Endothelial cell of umbilical vein (primary cell): Measurements from ENCODE around the gene NCLN. TPM values are rescaled to one million over a fixed set of nuclear protein-coding genes. Genes with fewer than 3 reads are reported as not detected.

Source experiments
- BruUV-seq: library from RNA; stranded (reverse); fragments of 400-500 nt; replicated peaks from 2 replicates; lab custom pipeline; 2021; lab: Mats Ljungman, UMichigan
- CTCF ChIA-PET: fragments of 300-600, 350-600 bp; sonication (Branson Sonifier 250); formaldehyde crosslinking; loops from one replicate; lab custom pipeline; 2021; ENCODE audit warnings: antibody characterized with exemption, inconsistent platforms; lab: Charles Lee
- POLR2A ChIA-PET: fragments of 300-600, 350-600 bp; sonication (Branson Sonifier 250); formaldehyde crosslinking; loops from one replicate; lab custom pipeline; 2021; ENCODE audit warnings: antibody characterized with exemption, inconsistent platforms; lab: Charles Lee
- DNase-seq: peaks from one replicate; pipeline ENCODE4 v3.0.0-alpha.2; 2011; ENCODE audit warnings: low read depth, low spot score
- FAIRE-seq: peaks from 2 replicates; lab custom pipeline; 2011; peaks lifted over from hg19 to GRCh38; lab: Jason Lieb, UNC
- H2AFZ ChIP-seq: 2 replicates; pipeline ENCODE4 v1.6.0; 2012; ENCODE audit warnings: low read depth, low read length, control low read depth, inconsistent platforms
- H3K27ac ChIP-seq: 2 replicates; pipeline ENCODE4 v1.5.1; 2011; ENCODE audit warnings: low read depth, mild to moderate bottlenecking, control low read depth, low read length, moderate library complexity; ENCODE audit not compliant: insufficient read depth
- H3K27me3 ChIP-seq, 2 experiments: 2 replicates each; pipeline versions ENCODE4 v1.6.0 to v1.6.1; 2011; ENCODE audit warnings: low read length in 2 of 2, mixed read lengths in 1 of 2; ENCODE audit not compliant: control insufficient read depth in 2 of 2, insufficient read depth in 2 of 2
- H3K36me3 ChIP-seq, 2 experiments: 2 replicates in 1 of 2; 3 replicates in 1 of 2; pipeline ENCODE4 v1.5.1; 2011; ENCODE audit warnings: low read length in 2 of 2, mild to moderate bottlenecking in 1 of 2, moderate library complexity in 1 of 2; ENCODE audit not compliant: control insufficient read depth in 2 of 2, insufficient read depth in 2 of 2; ENCODE audit errors: extremely low read depth in 1 of 2
- H3K4me1 ChIP-seq: 3 replicates; pipeline ENCODE4 v1.5.1; 2011; ENCODE audit warnings: mild to moderate bottlenecking, low read length; ENCODE audit not compliant: control insufficient read depth, insufficient read depth; ENCODE audit errors: extremely low read depth
- H3K4me2 ChIP-seq: 2 replicates; pipeline ENCODE4 v1.6.1; 2011; ENCODE audit warnings: low read length, control low read depth, mixed read lengths; ENCODE audit not compliant: insufficient read depth
- H3K4me3 ChIP-seq, 3 experiments: fragments of 200-600 bp in 1 of 3; sonication (generic), shearing (Covaris generic) in 1 of 3; replicated peaks in 1 of 3; 2 replicates each; pipeline ENCODE4 v1.5.1; 2011 to 2016; ENCODE audit warnings: control low read depth in 3 of 3, low read length in 3 of 3, mild to moderate bottlenecking in 2 of 3, inconsistent platforms in 1 of 3, low read depth in 1 of 3, moderate library complexity in 1 of 3; ENCODE audit not compliant: insufficient read depth in 1 of 3
- H3K79me2 ChIP-seq: 2 replicates; pipeline ENCODE4 v1.6.0; 2012; ENCODE audit warnings: low read length, inconsistent platforms; ENCODE audit not compliant: control insufficient read depth, insufficient read depth
- H3K9ac ChIP-seq: replicated peaks from 2 replicates; pipeline ENCODE3; 2011; ENCODE audit warnings: low read length, control low read depth; ENCODE audit not compliant: insufficient read depth; ENCODE audit errors: extremely low read depth
- H3K9me1 ChIP-seq: replicated peaks from 3 replicates; pipeline ENCODE4 v1.6.0; 2011; ENCODE audit warnings: mild to moderate bottlenecking, low read length; ENCODE audit not compliant: control insufficient read depth, insufficient read depth; ENCODE audit errors: extremely low read depth
- H3K9me3 ChIP-seq: replicated peaks from 2 replicates; pipeline ENCODE4 v1.5.1; 2012; ENCODE audit warnings: low read length, inconsistent platforms; ENCODE audit not compliant: control insufficient read depth, insufficient read depth
- H4K20me1 ChIP-seq: replicated peaks from 2 replicates; pipeline ENCODE3; 2011; ENCODE audit warnings: mild to moderate bottlenecking, low read length; ENCODE audit not compliant: control insufficient read depth, insufficient read depth; ENCODE audit errors: extremely low read depth
- CTCF ChIP-seq, 2 donors: IDR thresholded peaks; 1 replicate in 1 of 2; 2 replicates in 1 of 2; pipeline ENCODE4 v1.5.1; 2011; ENCODE audit warnings: low read length in 2 of 2, mild to moderate bottlenecking in 2 of 2, moderate library complexity in 2 of 2, control low read depth in 1 of 2, inconsistent platforms in 1 of 2, low read depth in 1 of 2; ENCODE audit not compliant: insufficient read depth in 1 of 2; ENCODE audit errors: extremely low read depth in 1 of 2
- EZH2 ChIP-seq: IDR thresholded peaks from 2 replicates; pipeline ENCODE4 v1.6.1; 2012; ENCODE audit warnings: borderline replicate concordance, low read depth, mild to moderate bottlenecking, moderate library complexity, low read length, inconsistent platforms; ENCODE audit not compliant: severe bottlenecking
- FOS ChIP-seq: IDR thresholded peaks from 2 replicates; pipeline ENCODE4 v1.6.1; 2011; ENCODE audit warnings: mild to moderate bottlenecking, low read length, moderate library complexity, borderline replicate concordance; ENCODE audit not compliant: insufficient read depth
- GATA2 ChIP-seq: IDR thresholded peaks from 2 replicates; pipeline ENCODE4 v1.7.0; 2011; ENCODE audit warnings: low read depth, mild to moderate bottlenecking, moderate library complexity, mixed read lengths, low read length; ENCODE audit not compliant: insufficient read length, insufficient read depth
- JUN ChIP-seq: IDR thresholded peaks from 2 replicates; pipeline ENCODE4 v1.6.1; 2011; ENCODE audit warnings: borderline replicate concordance, low read depth; ENCODE audit not compliant: insufficient read length, insufficient read depth
- MAX ChIP-seq: IDR thresholded peaks from 2 replicates; pipeline ENCODE4 v1.6.1; 2011; ENCODE audit not compliant: insufficient read depth, insufficient read length
- MYC ChIP-seq: IDR thresholded peaks from one replicate; pipeline ENCODE4 v1.6.1; 2011; ENCODE audit warnings: mild to moderate bottlenecking, low read depth, low read length
- POLR2A ChIP-seq: IDR thresholded peaks from 2 replicates; pipeline ENCODE4 v1.6.1; 2012; ENCODE audit warnings: low read depth, mild to moderate bottlenecking, control low read depth, low read length
- POLR2AphosphoS5 ChIP-seq: IDR thresholded peaks from 2 replicates; pipeline ENCODE4 v1.6.1; 2012; ENCODE audit warnings: low read depth, mild to moderate bottlenecking, control low read depth, low read length, moderate library complexity; ENCODE audit not compliant: insufficient read depth
- dilution Hi-C: fragments of 300-500 bp; cut with MboI; formaldehyde crosslinking; loops from one replicate; pipeline ENCODE4 v1.15.0; 2019; ENCODE audit warnings: low sequenced_read_pairs; ENCODE audit not compliant: extremely low pct_ligation_motif_present
- intact Hi-C: fragments of 100-400 bp; cut with micrococcal nuclease; formaldehyde crosslinking; loops from one replicate; pipeline ENCODE4 v1.10.0; 2022
- polyA plus RNA-seq, 4 experiments: library from polyadenylated mRNA; depleted of rRNA in 3 of 4; stranded (reverse) in 3 of 4; unstranded in 1 of 4; fragments of >200 nt; gene quantifications; 2 replicates each; pipeline versions ENCODE4 v1.2.1 to v1.2.3, GENCODE V29; 2011 to 2012; ENCODE audit warnings: missing spikeins in 1 of 4
- total RNA-seq: library from RNA; stranded (reverse); gene quantifications from 2 replicates; pipeline ENCODE4 v1.2.3, GENCODE V29; 2021

The NCLN gene
- total and polyA plus RNA-seq, 2 donors (not counting 3 experiments of a cell fraction or from before 2014, with no cell fraction given): 97.2 to 102 TPM

- dilution Hi-C loops (no loop called here), intact Hi-C loops (no loop called here)
- Histone ChIP-seq H3K27ac (no peak overlapping the region), H3K9me1 (no peaks in the 10 kb centered on the region), H4K20me1 (no peaks in the 10 kb centered on the region), H3K4me1 (no peaks in the 10 kb centered on the region), H3K9me3 (no peaks in the 10 kb centered on the region), H3K4me3 (no peak overlapping the region), H3K27me3 (peaks cover 5 to 8% of the 10 kb centered on the region in 2 experiments), H3K79me2 (no peaks in the 10 kb centered on the region), H3K36me3 (no peaks in the 10 kb centered on the region), H3K4me2 (no peak overlapping the region), H3K9ac (no peak overlapping the region), H2AFZ (no peak overlapping the region)
- POLR2A ChIA-PET: no interaction called here
- no peak for FAIRE-seq
- no TSS peak for BruUV-seq
- DNase-seq: no peak
- CTCF ChIA-PET: interaction anchor here (2.5 kb wide), 1 partner anchor 8 kb away, joined by 10 read pairs; the partner anchor contains the start of gene CELF5
- TF ChIP-seq CTCF (IDR thresholded peaks at IDR 0.05; ENCODE audit: extremely low read depth in 1 of 2, insufficient read depth in 1 of 2, low read depth in 1 of 2, low read length in 2 of 2): no peak
- TF ChIP-seq MAX: no peak
- no peak for TF ChIP-seq POLR2AphosphoS5
- TF ChIP-seq FOS: no peak
- no peak for TF ChIP-seq MYC
- TF ChIP-seq EZH2: no peak
- TF ChIP-seq POLR2A: no peak
- no peak for TF ChIP-seq JUN
- no peak for TF ChIP-seq GATA2
These were observed 47.4 kb downstream of the NCLN start for GRCh38 chr19:3233116-3233515.
